Osteoblast (primary cell): ENCODE measurements around the gene RACGAP1. TPM values are rescaled to one million over a fixed set of nuclear protein-coding genes. Genes with fewer than 3 reads are reported as not detected.

Experiments used
- DNase-seq: peaks from one replicate; pipeline ENCODE4 v3.0.0; 2011; ENCODE audit warnings: low spot score, mixed read lengths; ENCODE audit not compliant: insufficient read length; ENCODE audit errors: missing footprints
- H2AFZ ChIP-seq: 2 replicates; pipeline ENCODE4 v1.6.0; 2011; ENCODE audit warnings: mild to moderate bottlenecking, low read length
- H3K27ac ChIP-seq: 2 replicates; pipeline ENCODE4 v1.5.1; 2011; ENCODE audit warnings: mild to moderate bottlenecking, low read depth, low read length, moderate library complexity
- H3K27me3 ChIP-seq: 2 replicates; pipeline ENCODE4 v1.6.0; 2012; ENCODE audit warnings: mild to moderate bottlenecking, control low read depth, inconsistent platforms, low read length, moderate library complexity; ENCODE audit not compliant: insufficient read depth
- H3K36me3 ChIP-seq: 2 replicates; pipeline ENCODE4 v1.5.1; 2011; ENCODE audit warnings: mild to moderate bottlenecking, low read length, control low read depth, moderate library complexity; ENCODE audit not compliant: insufficient read depth
- H3K4me1 ChIP-seq: 2 replicates; pipeline ENCODE4 v1.5.1; 2011; ENCODE audit warnings: mild to moderate bottlenecking, low read length, control low read depth, moderate library complexity; ENCODE audit not compliant: insufficient read depth
- H3K4me2 ChIP-seq: 2 replicates; pipeline ENCODE4 v1.6.0; 2011; ENCODE audit warnings: mild to moderate bottlenecking, low read length; ENCODE audit not compliant: insufficient read depth
- H3K4me3 ChIP-seq: fragments of 200-600 bp; sonication (generic); 3 replicates; pipeline ENCODE4 v1.5.1; 2012; ENCODE audit warnings: mild to moderate bottlenecking, low read length, inconsistent platforms; ENCODE audit not compliant: insufficient read depth
- H3K79me2 ChIP-seq: 2 replicates; pipeline ENCODE4 v1.6.0; 2012; ENCODE audit warnings: mild to moderate bottlenecking, low read length, control low read depth, inconsistent platforms; ENCODE audit not compliant: insufficient read depth
- H3K9me3 ChIP-seq: 2 replicates; pipeline ENCODE4 v1.5.1; 2011; ENCODE audit warnings: low read depth, low read length, control low read depth
- H4K20me1 ChIP-seq: 2 replicates; pipeline ENCODE4 v1.6.0; 2012; ENCODE audit warnings: mild to moderate bottlenecking, low read length, control low read depth; ENCODE audit not compliant: insufficient read depth
- CTCF ChIP-seq: IDR thresholded peaks from 2 replicates; pipeline ENCODE4 v1.5.1; 2011; ENCODE audit warnings: mild to moderate bottlenecking, low read depth, low read length, moderate library complexity; ENCODE audit errors: extremely low read depth
- total RNA-seq: library from RNA; depleted of rRNA; stranded (reverse); fragments of >200 nt; gene quantifications from 2 replicates; pipeline ENCODE4 v1.2.3, GENCODE V29; 2012

The RACGAP1 gene
- total RNA-seq, 1 donor = 12.7 TPM

DNA sequence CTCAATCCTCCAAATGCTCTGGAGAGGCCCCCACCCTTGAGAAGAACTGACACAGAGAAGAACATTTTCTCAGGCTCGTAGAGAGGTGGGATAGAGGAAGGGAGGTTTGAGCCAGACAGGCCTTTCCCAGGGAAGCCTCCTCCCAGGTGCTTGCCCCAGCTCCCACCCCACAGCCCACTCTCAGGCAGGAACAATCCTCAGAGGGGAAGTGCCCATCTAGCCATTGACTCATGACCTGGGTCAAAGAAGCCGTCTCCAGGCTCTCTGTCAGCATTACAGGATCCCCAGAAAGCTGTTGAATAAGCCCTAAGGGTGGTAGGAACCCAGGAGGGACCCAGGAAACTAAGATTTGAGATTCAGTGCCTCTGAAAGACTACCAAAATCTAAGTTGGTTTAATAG is 48.7 kb downstream of the RACGAP1 start:
- Histone ChIP-seq H3K4me1 (no peaks in the 10 kb centered on the region), H4K20me1 (no peaks in the 10 kb centered on the region), H3K27me3 (peaks cover 11% of the 10 kb centered on the region), H3K4me3 (no peak overlapping the region), H2AFZ (no peak overlapping the region), H3K4me2 (no peak overlapping the region), H3K79me2 (no peaks in the 10 kb centered on the region), H3K27ac (no peak overlapping the region), H3K36me3 (no peaks in the 10 kb centered on the region), H3K9me3 (no peaks in the 10 kb centered on the region)
- peak; percentile 53 for DNase-seq
- TF ChIP-seq CTCF = no peak

DNA sequence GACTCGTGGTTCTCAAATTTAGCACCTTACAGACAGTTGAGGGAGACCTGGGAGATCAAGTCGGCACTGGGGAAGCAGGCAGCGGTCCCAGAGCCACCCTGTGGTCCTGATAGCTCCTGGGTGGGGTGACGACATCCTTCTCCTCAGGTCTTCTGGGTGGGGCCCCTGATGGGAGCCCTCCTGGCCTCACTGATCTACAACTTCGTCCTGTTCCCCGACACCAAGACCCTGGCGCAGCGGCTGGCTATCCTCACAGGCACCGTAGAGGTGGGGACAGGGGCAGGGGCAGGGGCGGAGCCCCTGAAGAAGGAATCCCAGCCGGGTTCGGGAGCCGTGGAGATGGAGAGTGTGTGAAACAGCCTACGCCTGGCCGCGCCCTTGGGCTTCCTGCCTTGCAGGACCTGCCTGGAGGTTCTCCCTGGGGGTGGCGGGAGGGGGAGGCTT is 50.0 kb downstream of the RACGAP1 start:
- no peak for TF ChIP-seq CTCF

DNA sequence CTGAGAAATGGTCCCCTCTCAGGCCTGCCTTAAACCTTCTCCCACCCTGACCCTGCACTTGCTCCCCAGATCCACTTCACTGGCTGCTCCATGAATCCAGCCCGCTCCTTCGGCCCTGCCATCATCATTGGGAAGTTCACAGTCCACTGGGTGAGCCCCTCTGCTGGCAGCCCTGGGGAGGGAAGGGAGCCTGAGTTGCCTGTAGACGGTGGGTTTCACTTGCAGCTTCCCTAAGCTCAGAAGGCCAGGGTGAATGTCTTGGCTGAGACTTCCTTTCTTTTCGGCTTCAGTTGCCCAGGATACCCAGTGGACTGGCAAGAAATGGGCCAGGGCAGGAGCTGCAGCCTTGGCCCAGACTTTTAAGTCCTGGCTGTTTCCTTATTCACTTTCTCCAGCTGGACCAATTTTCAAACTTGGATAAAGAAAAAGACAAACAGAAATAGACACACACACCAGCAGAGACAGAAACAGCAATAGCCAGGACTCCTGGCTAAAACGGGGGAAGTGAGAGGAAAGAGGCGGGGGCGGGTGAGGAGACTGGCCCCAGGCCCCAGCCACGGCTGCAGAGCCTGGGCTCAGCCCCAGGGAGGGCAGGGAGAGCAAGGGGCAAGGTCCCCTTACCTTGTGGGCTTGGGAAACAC is 50.5 kb downstream of the RACGAP1 start:
- Histone ChIP-seq H2AFZ (peak overlapping the region; percentile 78), H3K4me3 (no peak overlapping the region), H3K27ac (no peak overlapping the region)

More for the DNA sequence above, 50.0 kb downstream of the RACGAP1 start:
- Histone ChIP-seq H3K4me2 (no peak overlapping the region), H3K27ac (no peak overlapping the region), H4K20me1 (no peaks in the 10 kb centered on the region), H3K79me2 (no peaks in the 10 kb centered on the region), H3K4me3 (no peak overlapping the region), H2AFZ (no peak overlapping the region), H3K4me1 (no peaks in the 10 kb centered on the region), H3K27me3 (peaks cover 23% of the 10 kb centered on the region), H3K36me3 (no peaks in the 10 kb centered on the region), H3K9me3 (no peaks in the 10 kb centered on the region)
- no peak for DNase-seq

More for the DNA sequence above, 50.5 kb downstream of the RACGAP1 start:
- no peak for TF ChIP-seq CTCF
- H3K4me2 ChIP-seq = no peak overlapping the region
- DNase-seq = peak; percentile 70
- H3K4me1 ChIP-seq = no peaks in the 10 kb centered on the region
- H3K36me3 ChIP-seq = no peaks in the 10 kb centered on the region
- H3K79me2 ChIP-seq = no peaks in the 10 kb centered on the region
- no peaks in the 10 kb centered on the region for H4K20me1 ChIP-seq
- H3K9me3 ChIP-seq = no peaks in the 10 kb centered on the region
- peaks cover 28% of the 10 kb centered on the region for H3K27me3 ChIP-seq
